Liver (tissue), 9 donors: ENCODE results near the gene CALML6. TPM values are rescaled to one million over a fixed set of nuclear protein-coding genes. Genes with fewer than 3 reads are reported as not detected.

ENCODE experiments used
- DNase-seq: peaks from one replicate; pipeline ENCODE4 v3.0.0-alpha.2; 2017; ENCODE audit warnings: low spot score
- H3K27ac ChIP-seq, 2 donors: one replicate each; pipeline ENCODE4 v1.7.0; 2013; ENCODE audit warnings: inconsistent platforms in 2 of 2, low read length in 2 of 2, control low read depth in 1 of 2, low read depth in 1 of 2, mild to moderate bottlenecking in 1 of 2
- H3K27me3 ChIP-seq, 4 donors: one replicate each; pipeline versions ENCODE4 v1.6.1 to v1.7.0; 2013; ENCODE audit warnings: low read length in 3 of 4, inconsistent platforms in 1 of 4, mild to moderate bottlenecking in 1 of 4, moderate library complexity in 1 of 4; ENCODE audit not compliant: control insufficient read depth in 4 of 4, insufficient read depth in 4 of 4
- H3K36me3 ChIP-seq, 4 donors: one replicate each; pipeline versions ENCODE4 v1.6.1 to v1.7.0; 2013; ENCODE audit warnings: low read length in 3 of 4, mild to moderate bottlenecking in 3 of 4, low read depth in 1 of 4, moderate library complexity in 1 of 4; ENCODE audit not compliant: control insufficient read depth in 4 of 4, insufficient read depth in 3 of 4
- H3K4me1 ChIP-seq, 4 donors: one replicate each; pipeline versions ENCODE4 v1.6.1 to v1.7.0; 2013; ENCODE audit warnings: low read length in 3 of 4, mild to moderate bottlenecking in 3 of 4, moderate library complexity in 1 of 4; ENCODE audit not compliant: control insufficient read depth in 4 of 4, insufficient read depth in 4 of 4
- H3K4me3 ChIP-seq, 3 donors: one replicate each; pipeline versions ENCODE4 v1.6.1 to v1.7.0; 2013; ENCODE audit warnings: low read length in 3 of 3, control low read depth in 1 of 3, low read depth in 1 of 3, mild to moderate bottlenecking in 1 of 3
- H3K9ac ChIP-seq, 2 donors: one replicate each; pipeline ENCODE4 v1.7.0; 2013; ENCODE audit warnings: low read length in 2 of 2, mild to moderate bottlenecking in 2 of 2, moderate library complexity in 2 of 2, control low read depth in 1 of 2, low read depth in 1 of 2
- H3K9me3 ChIP-seq, 4 donors: one replicate each; pipeline versions ENCODE4 v1.6.1 to v1.7.0; 2013; ENCODE audit warnings: low read length in 3 of 4; ENCODE audit not compliant: control insufficient read depth in 4 of 4
- EGR1 ChIP-seq, 2 donors: IDR thresholded peaks; 2 replicates each; pipeline ENCODE4 v1.6.1; 2016 to 2018; ENCODE audit warnings: antibody characterized with exemption in 2 of 2, low read depth in 2 of 2
- FOXA1 ChIP-seq: IDR thresholded peaks from 2 replicates; pipeline ENCODE4 v1.6.1; 2016; ENCODE audit warnings: antibody characterized with exemption
- FOXA2 ChIP-seq: IDR thresholded peaks from 2 replicates; pipeline ENCODE4 v1.6.1; 2016; ENCODE audit warnings: antibody characterized with exemption
- GABPA ChIP-seq, 2 donors: IDR thresholded peaks in 1 of 2; conservative IDR thresholded peaks in 1 of 2; 2 replicates each; pipeline ENCODE4 v1.6.1; 2016; ENCODE audit warnings: antibody characterized with exemption in 2 of 2, mild to moderate bottlenecking in 1 of 2, moderate library complexity in 1 of 2
- HNF4A ChIP-seq, 2 donors: conservative IDR thresholded peaks; 2 replicates each; pipeline ENCODE4 v1.6.1; 2016; ENCODE audit warnings: antibody characterized with exemption in 2 of 2, mild to moderate bottlenecking in 2 of 2
- HNF4G ChIP-seq: IDR thresholded peaks from 2 replicates; pipeline ENCODE4 v1.6.1; 2016; ENCODE audit warnings: antibody characterized with exemption
- NR2F2 ChIP-seq: IDR thresholded peaks from 2 replicates; pipeline ENCODE4 v1.6.1; 2016; ENCODE audit warnings: antibody characterized with exemption
- RAD21 ChIP-seq, 2 donors: IDR thresholded peaks; 2 replicates each; pipeline ENCODE4 v1.6.1; 2016; ENCODE audit warnings: antibody characterized with exemption in 2 of 2, mild to moderate bottlenecking in 2 of 2
- RXRA ChIP-seq, 2 donors: IDR thresholded peaks; 2 replicates each; pipeline ENCODE4 v1.6.1; 2017 to 2018; ENCODE audit warnings: antibody characterized with exemption in 2 of 2, mild to moderate bottlenecking in 1 of 2
- SP1 ChIP-seq: IDR thresholded peaks from 2 replicates; pipeline ENCODE4 v1.6.1; 2018; ENCODE audit warnings: antibody characterized with exemption, mild to moderate bottlenecking
- YY1 ChIP-seq: IDR thresholded peaks from 2 replicates; pipeline ENCODE4 v1.6.1; 2016; ENCODE audit warnings: antibody characterized with exemption, mild to moderate bottlenecking
- WGBS: extraction: QIAGEN DNeasy Blood & Tissue Kit; methylation state at CpG from one replicate; pipeline ENCODE4 v1.1.7; 2013; 5-methylcytosine and 5-hydroxymethylcytosine counted together
- polyA plus RNA-seq, 2 donors: library from polyadenylated mRNA; stranded (reverse) in 1 of 2; unstranded in 1 of 2; fragments of 200-250 nt in 1 of 2; fragments of >200 nt in 1 of 2; fragmentation: Nextera tagmentation in 1 of 2; extraction: Ambion mirVana in 1 of 2; gene quantifications; one replicate each; pipeline versions ENCODE4 v1.2.1 to v1.2.3, GENCODE V29; 2013 to 2015
- total RNA-seq, 2 donors: library from RNA; depleted of rRNA; stranded (reverse); fragments of >200 nt; gene quantifications; one replicate each; pipeline ENCODE4 v1.2.3, GENCODE V29; 2014
- TF ChIP-seq, protein P1 (sequence below): IDR thresholded peaks from 2 replicates; pipeline ENCODE4 v1.6.1; 2016; ENCODE audit warnings: antibody characterized with exemption
- TF ChIP-seq, protein P2 (sequence below): fragments of 150-350 bp; IDR thresholded peaks from 2 replicates; pipeline ENCODE4 v1.5.1; 2017; ENCODE audit warnings: improper control_type of control experiment, low read depth, low read length; ENCODE audit not compliant: missing input control
- TF ChIP-seq, protein P3 (sequence below): IDR thresholded peaks from 2 replicates; pipeline ENCODE4 v1.6.1; 2016; ENCODE audit warnings: antibody characterized with exemption, mild to moderate bottlenecking
- TF ChIP-seq, protein P4 (sequence below): IDR thresholded peaks from 2 replicates; pipeline ENCODE4 v1.6.1; 2016; ENCODE audit warnings: antibody characterized with exemption
- TF ChIP-seq, protein P5 (sequence below): IDR thresholded peaks from 2 replicates; pipeline ENCODE4 v1.6.1; 2016; ENCODE audit warnings: antibody characterized with exemption
- donor health status: healthy.
- donor health status: healthy.
- donor health status: healthy.
- donor health status: healthy.
- donor health status: healthy.

Gene CALML6
- total and polyA plus RNA-seq, 4 donors = 0.15 to 0.67 (median 0.47) TPM; not detected in 1

DNA sequence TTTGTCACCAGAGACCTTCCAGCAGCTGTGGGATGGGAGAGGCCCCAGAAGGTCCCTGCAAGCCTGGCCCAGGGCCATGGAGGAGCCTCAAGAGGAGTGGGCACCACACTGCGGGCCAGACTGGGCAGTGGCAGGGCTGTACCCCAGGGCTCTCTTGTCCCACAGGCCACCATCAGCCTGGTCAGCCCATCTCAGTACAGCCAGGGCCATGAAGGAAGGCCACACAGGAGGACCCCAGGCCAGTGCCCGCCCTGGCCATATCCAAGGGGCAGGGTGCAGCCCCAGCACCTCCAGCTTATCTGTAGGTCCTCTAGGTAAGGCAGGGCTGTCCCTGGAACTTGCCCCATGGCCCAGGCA, 21.1 kb upstream of the CALML6 start:
- WGBS = 93% methylated on average over 2 of the region's 2 CpGs
- Histone ChIP-seq H3K36me3 (no peaks in the 10 kb centered on the region), H3K4me3 (no peak overlapping the region), H3K9ac (no peak overlapping the region), H3K4me1 (peaks cover 14 to 33% (median 24%) of the 10 kb centered on the region in 4 donors), H3K9me3 (no peaks in the 10 kb centered on the region), H3K27me3 (no peaks in the 10 kb centered on the region), H3K27ac (no peak overlapping the region)
- DNase-seq = no peak
- TF ChIP-seq, protein P1, sequence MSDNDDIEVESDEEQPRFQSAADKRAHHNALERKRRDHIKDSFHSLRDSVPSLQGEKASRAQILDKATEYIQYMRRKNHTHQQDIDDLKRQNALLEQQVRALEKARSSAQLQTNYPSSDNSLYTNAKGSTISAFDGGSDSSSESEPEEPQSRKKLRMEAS = no peak
- no peak for TF ChIP-seq RAD21 (IDR thresholded peaks at IDR 0.05)
- TF ChIP-seq SP1 = no peak
- TF ChIP-seq FOXA1 = no peak
- TF ChIP-seq FOXA2 = no peak
- no peak for TF ChIP-seq GABPA (IDR thresholded peaks at IDR 0.05 in 1 of 2, conservative IDR thresholded peaks at IDR 0.05 in 1 of 2)
- TF ChIP-seq RXRA (IDR thresholded peaks at IDR 0.05) = no peak
- TF ChIP-seq, protein P2, sequence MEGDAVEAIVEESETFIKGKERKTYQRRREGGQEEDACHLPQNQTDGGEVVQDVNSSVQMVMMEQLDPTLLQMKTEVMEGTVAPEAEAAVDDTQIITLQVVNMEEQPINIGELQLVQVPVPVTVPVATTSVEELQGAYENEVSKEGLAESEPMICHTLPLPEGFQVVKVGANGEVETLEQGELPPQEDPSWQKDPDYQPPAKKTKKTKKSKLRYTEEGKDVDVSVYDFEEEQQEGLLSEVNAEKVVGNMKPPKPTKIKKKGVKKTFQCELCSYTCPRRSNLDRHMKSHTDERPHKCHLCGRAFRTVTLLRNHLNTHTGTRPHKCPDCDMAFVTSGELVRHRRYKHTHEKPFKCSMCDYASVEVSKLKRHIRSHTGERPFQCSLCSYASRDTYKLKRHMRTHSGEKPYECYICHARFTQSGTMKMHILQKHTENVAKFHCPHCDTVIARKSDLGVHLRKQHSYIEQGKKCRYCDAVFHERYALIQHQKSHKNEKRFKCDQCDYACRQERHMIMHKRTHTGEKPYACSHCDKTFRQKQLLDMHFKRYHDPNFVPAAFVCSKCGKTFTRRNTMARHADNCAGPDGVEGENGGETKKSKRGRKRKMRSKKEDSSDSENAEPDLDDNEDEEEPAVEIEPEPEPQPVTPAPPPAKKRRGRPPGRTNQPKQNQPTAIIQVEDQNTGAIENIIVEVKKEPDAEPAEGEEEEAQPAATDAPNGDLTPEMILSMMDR = no peak
- TF ChIP-seq, protein P3, sequence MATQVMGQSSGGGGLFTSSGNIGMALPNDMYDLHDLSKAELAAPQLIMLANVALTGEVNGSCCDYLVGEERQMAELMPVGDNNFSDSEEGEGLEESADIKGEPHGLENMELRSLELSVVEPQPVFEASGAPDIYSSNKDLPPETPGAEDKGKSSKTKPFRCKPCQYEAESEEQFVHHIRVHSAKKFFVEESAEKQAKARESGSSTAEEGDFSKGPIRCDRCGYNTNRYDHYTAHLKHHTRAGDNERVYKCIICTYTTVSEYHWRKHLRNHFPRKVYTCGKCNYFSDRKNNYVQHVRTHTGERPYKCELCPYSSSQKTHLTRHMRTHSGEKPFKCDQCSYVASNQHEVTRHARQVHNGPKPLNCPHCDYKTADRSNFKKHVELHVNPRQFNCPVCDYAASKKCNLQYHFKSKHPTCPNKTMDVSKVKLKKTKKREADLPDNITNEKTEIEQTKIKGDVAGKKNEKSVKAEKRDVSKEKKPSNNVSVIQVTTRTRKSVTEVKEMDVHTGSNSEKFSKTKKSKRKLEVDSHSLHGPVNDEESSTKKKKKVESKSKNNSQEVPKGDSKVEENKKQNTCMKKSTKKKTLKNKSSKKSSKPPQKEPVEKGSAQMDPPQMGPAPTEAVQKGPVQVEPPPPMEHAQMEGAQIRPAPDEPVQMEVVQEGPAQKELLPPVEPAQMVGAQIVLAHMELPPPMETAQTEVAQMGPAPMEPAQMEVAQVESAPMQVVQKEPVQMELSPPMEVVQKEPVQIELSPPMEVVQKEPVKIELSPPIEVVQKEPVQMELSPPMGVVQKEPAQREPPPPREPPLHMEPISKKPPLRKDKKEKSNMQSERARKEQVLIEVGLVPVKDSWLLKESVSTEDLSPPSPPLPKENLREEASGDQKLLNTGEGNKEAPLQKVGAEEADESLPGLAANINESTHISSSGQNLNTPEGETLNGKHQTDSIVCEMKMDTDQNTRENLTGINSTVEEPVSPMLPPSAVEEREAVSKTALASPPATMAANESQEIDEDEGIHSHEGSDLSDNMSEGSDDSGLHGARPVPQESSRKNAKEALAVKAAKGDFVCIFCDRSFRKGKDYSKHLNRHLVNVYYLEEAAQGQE = no peak
- TF ChIP-seq YY1 = no peak
- no peak for TF ChIP-seq EGR1 (IDR thresholded peaks at IDR 0.05; ENCODE audit: low read depth in 2 of 2)
- no peak for TF ChIP-seq NR2F2
- TF ChIP-seq HNF4A (conservative IDR thresholded peaks at IDR 0.05) = no peak
- TF ChIP-seq, protein P4, sequence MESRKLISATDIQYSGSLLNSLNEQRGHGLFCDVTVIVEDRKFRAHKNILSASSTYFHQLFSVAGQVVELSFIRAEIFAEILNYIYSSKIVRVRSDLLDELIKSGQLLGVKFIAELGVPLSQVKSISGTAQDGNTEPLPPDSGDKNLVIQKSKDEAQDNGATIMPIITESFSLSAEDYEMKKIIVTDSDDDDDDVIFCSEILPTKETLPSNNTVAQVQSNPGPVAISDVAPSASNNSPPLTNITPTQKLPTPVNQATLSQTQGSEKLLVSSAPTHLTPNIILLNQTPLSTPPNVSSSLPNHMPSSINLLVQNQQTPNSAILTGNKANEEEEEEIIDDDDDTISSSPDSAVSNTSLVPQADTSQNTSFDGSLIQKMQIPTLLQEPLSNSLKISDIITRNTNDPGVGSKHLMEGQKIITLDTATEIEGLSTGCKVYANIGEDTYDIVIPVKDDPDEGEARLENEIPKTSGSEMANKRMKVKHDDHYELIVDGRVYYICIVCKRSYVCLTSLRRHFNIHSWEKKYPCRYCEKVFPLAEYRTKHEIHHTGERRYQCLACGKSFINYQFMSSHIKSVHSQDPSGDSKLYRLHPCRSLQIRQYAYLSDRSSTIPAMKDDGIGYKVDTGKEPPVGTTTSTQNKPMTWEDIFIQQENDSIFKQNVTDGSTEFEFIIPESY = no peak
- TF ChIP-seq, protein P5, sequence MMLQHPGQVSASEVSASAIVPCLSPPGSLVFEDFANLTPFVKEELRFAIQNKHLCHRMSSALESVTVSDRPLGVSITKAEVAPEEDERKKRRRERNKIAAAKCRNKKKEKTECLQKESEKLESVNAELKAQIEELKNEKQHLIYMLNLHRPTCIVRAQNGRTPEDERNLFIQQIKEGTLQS = no peak
- no peak for TF ChIP-seq HNF4G
